DOHH2 (cell line): ENCODE measurements around the gene MYO7B.

Experiments used
- H3F3A ChIP-seq: fragments of 200-600 bp; sonication (generic), shearing (Covaris generic); 2 replicates; pipeline ENCODE4 v1.6.0; 2016; ENCODE audit warnings: antibody characterized with exemption, mild to moderate bottlenecking; ENCODE audit not compliant: control insufficient read depth, insufficient read depth
- H3K27ac ChIP-seq: fragments of 200-600 bp; sonication (generic); 2 replicates; pipeline ENCODE4 v1.5.1; 2014; ENCODE audit warnings: low read depth, mild to moderate bottlenecking, low read length, moderate library complexity
- H3K27me3 ChIP-seq: fragments of 200-600 bp; sonication (generic); 2 replicates; pipeline ENCODE4 v1.6.1; 2014; ENCODE audit warnings: mild to moderate bottlenecking, low read length, mixed read lengths; ENCODE audit not compliant: control insufficient read depth
- H3K36me3 ChIP-seq: fragments of 200-600 bp; sonication (generic); 2 replicates; pipeline ENCODE4 v1.6.1; 2014; ENCODE audit warnings: mild to moderate bottlenecking, low read length, moderate library complexity, mixed read lengths; ENCODE audit not compliant: control insufficient read depth
- H3K4me1 ChIP-seq: fragments of 200-600 bp; sonication (generic); 2 replicates; pipeline ENCODE4 v1.6.1; 2014; ENCODE audit warnings: mild to moderate bottlenecking, low read length, mixed read lengths; ENCODE audit not compliant: control insufficient read depth
- H3K4me2 ChIP-seq: fragments of 200-600 bp; sonication (generic); 2 replicates; pipeline ENCODE4 v1.6.0; 2014; ENCODE audit warnings: mild to moderate bottlenecking, low read length, moderate library complexity
- H3K4me3 ChIP-seq: fragments of 200-600 bp; sonication (generic); 2 replicates; pipeline ENCODE4 v1.5.1; 2014; ENCODE audit warnings: mild to moderate bottlenecking, low read length, mixed read lengths
- H3K79me2 ChIP-seq: fragments of 200-600 bp; sonication (generic); 2 replicates; pipeline ENCODE4 v1.6.1; 2014; ENCODE audit warnings: mild to moderate bottlenecking, low read length, mixed read lengths; ENCODE audit not compliant: control insufficient read depth
- H3K9me2 ChIP-seq: fragments of 200-600 bp; sonication (generic); replicated peaks from 2 replicates; pipeline ENCODE4 v1.6.1; 2014; ENCODE audit warnings: mild to moderate bottlenecking, low read length, mixed read lengths; ENCODE audit not compliant: control insufficient read depth
- H3K9me3 ChIP-seq: fragments of 200-600 bp; sonication (generic); 2 replicates; pipeline ENCODE4 v1.6.1; 2014; ENCODE audit warnings: antibody characterized with exemption, low read length, mixed read lengths; ENCODE audit not compliant: control insufficient read depth, insufficient read depth
- H4K20me1 ChIP-seq: fragments of 200-600 bp; sonication (generic); 2 replicates; pipeline ENCODE4 v1.6.0; 2014; ENCODE audit warnings: low read depth, mild to moderate bottlenecking, antibody characterized with exemption, low read length, moderate library complexity; ENCODE audit not compliant: control insufficient read depth, insufficient read depth
- CTCF ChIP-seq: fragments of 200-600 bp; sonication (generic); IDR thresholded peaks from one replicate; pipeline ENCODE4 v1.5.1; 2014; ENCODE audit warnings: antibody characterized with exemption, mild to moderate bottlenecking, low read depth, low read length; ENCODE audit not compliant: poor library complexity, severe bottlenecking
- EZH2phosphoT487 ChIP-seq: fragments of 200-600 bp; sonication (generic); IDR thresholded peaks from 2 replicates; pipeline ENCODE4 v1.6.1; 2017; ENCODE audit warnings: borderline replicate concordance, mild to moderate bottlenecking, antibody characterized with exemption, low read length, moderate library complexity, mixed read lengths

The MYO7B gene

DNA sequence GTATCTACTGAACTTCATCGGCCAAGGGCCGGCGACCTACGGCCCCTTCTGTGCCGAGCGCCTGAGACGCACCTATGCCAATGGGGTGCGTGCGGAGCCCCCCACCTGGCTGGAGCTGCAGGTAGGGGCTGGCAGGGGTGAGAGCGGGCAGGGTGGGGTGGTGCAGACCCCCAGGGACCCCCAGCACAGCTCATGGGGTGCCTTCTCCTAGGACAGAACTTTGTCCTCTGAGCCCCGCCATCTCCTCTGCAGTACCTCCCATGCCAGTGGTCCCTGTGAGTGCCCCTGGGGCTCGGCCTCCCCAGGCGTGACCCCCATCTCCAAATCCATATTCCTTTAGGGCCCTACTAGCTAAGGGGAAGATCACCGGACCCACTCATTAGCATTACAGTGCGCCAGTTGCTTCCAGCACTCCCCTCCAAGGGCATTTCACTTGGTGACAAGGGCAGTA is 86.5 kb downstream of the MYO7B start:
- H3K27me3 ChIP-seq, result no peaks in the 10 kb centered on the region
- H3K4me1 ChIP-seq, result peaks cover 35% of the 10 kb centered on the region
- TF ChIP-seq EZH2phosphoT487 (no peak), CTCF (no peak)
- no peaks in the 10 kb centered on the region for H3K79me2 ChIP-seq
- H3F3A ChIP-seq, result no peaks in the 10 kb centered on the region
- no peaks in the 10 kb centered on the region for H3K36me3 ChIP-seq
- no peak overlapping the region for H3K4me2 ChIP-seq
- no peaks in the 10 kb centered on the region for H4K20me1 ChIP-seq
- H3K9me2 ChIP-seq, result no peaks in the 10 kb centered on the region
- no peaks in the 10 kb centered on the region for H3K9me3 ChIP-seq
- H3K4me3 ChIP-seq, result no peak overlapping the region
- H3K27ac ChIP-seq, result no peak overlapping the region

DNA sequence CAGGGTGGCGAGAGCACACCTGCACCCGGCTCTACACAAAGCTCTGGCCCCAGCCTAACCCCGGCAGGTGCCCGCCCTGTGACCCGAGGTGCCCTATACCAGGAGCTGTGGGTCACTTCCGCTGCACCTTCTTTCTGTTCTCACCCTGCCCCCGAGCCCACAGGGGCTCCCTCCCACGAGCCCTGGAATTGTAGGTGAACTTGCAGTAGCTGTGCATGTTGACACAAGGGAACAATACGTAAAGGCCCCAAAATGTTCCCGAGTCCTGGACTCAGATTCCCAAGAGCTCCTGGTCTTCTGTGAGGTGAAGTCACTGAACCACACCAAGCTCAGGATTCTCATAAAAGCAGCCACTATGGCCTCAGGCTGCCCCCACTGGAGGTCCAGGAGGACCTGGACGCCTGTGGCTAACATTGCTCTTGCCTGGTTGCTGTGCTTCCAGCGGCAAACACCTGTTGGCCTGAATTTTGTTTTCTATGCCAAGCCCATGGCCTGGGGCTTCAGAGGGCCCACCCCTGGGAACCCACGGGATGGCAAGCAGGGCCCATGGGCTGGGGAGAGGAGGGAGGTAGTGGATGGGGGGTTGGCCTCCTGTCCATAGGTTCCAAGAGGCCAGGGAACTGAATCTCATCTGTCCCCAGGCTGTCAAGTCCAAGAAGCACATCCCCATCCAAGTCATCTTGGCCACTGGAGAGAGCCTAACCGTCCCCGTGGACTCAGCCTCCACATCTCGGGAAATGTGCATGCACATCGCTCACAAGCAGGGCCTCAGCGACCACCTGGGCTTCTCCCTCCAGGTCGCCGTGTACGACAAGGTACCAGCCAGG is 87.3 kb downstream of the MYO7B start:
- H3K27me3 ChIP-seq, result no peaks in the 10 kb centered on the region
- H3K4me3 ChIP-seq, result no peak overlapping the region
- no peak overlapping the region for H3K27ac ChIP-seq
- no peaks in the 10 kb centered on the region for H3K9me3 ChIP-seq
- peaks cover 38% of the 10 kb centered on the region for H3K4me1 ChIP-seq
- no peaks in the 10 kb centered on the region for H3K36me3 ChIP-seq
- no peaks in the 10 kb centered on the region for H3K79me2 ChIP-seq
- TF ChIP-seq EZH2phosphoT487, result no peak
- no peak for TF ChIP-seq CTCF
- H4K20me1 ChIP-seq, result no peaks in the 10 kb centered on the region
- no peak overlapping the region for H3K4me2 ChIP-seq
- H3K9me2 ChIP-seq, result no peaks in the 10 kb centered on the region
- no peaks in the 10 kb centered on the region for H3F3A ChIP-seq

GRCh38 chr2:127623388-127624319 is 88.2 kb downstream of the MYO7B start:
- Histone ChIP-seq H3K27me3 (no peaks in the 10 kb centered on the region), H3K4me3 (no peak overlapping the region), H3K27ac (no peak overlapping the region), H4K20me1 (no peaks in the 10 kb centered on the region), H3K4me2 (no peak overlapping the region), H3F3A (no peaks in the 10 kb centered on the region), H3K36me3 (no peaks in the 10 kb centered on the region), H3K79me2 (no peaks in the 10 kb centered on the region), H3K9me3 (no peaks in the 10 kb centered on the region), H3K9me2 (no peaks in the 10 kb centered on the region), H3K4me1 (peaks cover 38% of the 10 kb centered on the region)
- TF ChIP-seq CTCF, result no peak
- no peak for TF ChIP-seq EZH2phosphoT487
